ENCODE data around the gene ITIH3. TPM values are rescaled to one million over a fixed set of nuclear protein-coding genes. Genes with fewer than 3 reads are reported as not detected.

The ITIH3 gene
- total and polyA plus RNA-seq, 4 donors = 507 to 1,326 (median 909) TPM

GRCh38 chr3:52854013-52854412 is 59.4 kb downstream of the ITIH3 start:
- H3K27me3 ChIP-seq (ENCODE audit: control insufficient read depth in 4 of 4, insufficient read depth in 4 of 4, low read length in 3 of 4) = no peaks in the 10 kb centered on the region
- no peak for DNase-seq (ENCODE audit: low spot score)
- no peak for TF ChIP-seq RXRA (IDR thresholded peaks at IDR 0.05)
- peak; percentile 66 for TF ChIP-seq REST (IDR thresholded peaks at IDR 0.05)
- TF ChIP-seq FOXA2 (IDR thresholded peaks at IDR 0.05) = no peak
- no peak for TF ChIP-seq TAF1 (conservative IDR thresholded peaks at IDR 0.05)
- TF ChIP-seq FOXA1 (IDR thresholded peaks at IDR 0.05) = no peak
- H3K9me3 ChIP-seq (ENCODE audit: control insufficient read depth in 4 of 4, low read length in 3 of 4) = no peaks in the 10 kb centered on the region
- peaks cover 0 to 4% (median 1%) of the 10 kb centered on the region in 4 donors for H3K4me1 ChIP-seq (ENCODE audit: control insufficient read depth in 4 of 4, insufficient read depth in 4 of 4, low read length in 3 of 4)
- 96% methylated on average over 2 of the region's 2 CpGs for WGBS
- H3K27ac ChIP-seq (ENCODE audit: low read depth in 1 of 2, low read length in 2 of 2) = no peak overlapping the region
- no peak overlapping the region for H3K4me3 ChIP-seq (ENCODE audit: low read depth in 1 of 3, low read length in 3 of 3)
- no peak overlapping the region for H3K9ac ChIP-seq (ENCODE audit: low read depth in 1 of 2, low read length in 2 of 2)
- peaks cover 0 to 25% (median 6%) of the 10 kb centered on the region in 4 donors for H3K36me3 ChIP-seq (ENCODE audit: control insufficient read depth in 4 of 4, insufficient read depth in 3 of 4, low read depth in 1 of 4, low read length in 3 of 4)

GRCh38 chr3:52856666-52857065 is 62.1 kb downstream of the ITIH3 start:
- 94% methylated on average over 5 of the region's 5 CpGs for WGBS
- H3K27ac ChIP-seq (ENCODE audit: low read depth in 1 of 2, low read length in 2 of 2) = no peak overlapping the region
- H3K36me3 ChIP-seq (ENCODE audit: control insufficient read depth in 4 of 4, insufficient read depth in 3 of 4, low read depth in 1 of 4, low read length in 3 of 4) = peaks cover 0 to 19% (median 2%) of the 10 kb centered on the region in 4 donors
- no peaks in the 10 kb centered on the region for H3K9me3 ChIP-seq (ENCODE audit: control insufficient read depth in 4 of 4, low read length in 3 of 4)
- H3K4me3 ChIP-seq (ENCODE audit: low read depth in 1 of 3, low read length in 3 of 3) = no peak overlapping the region
- no peaks in the 10 kb centered on the region for H3K27me3 ChIP-seq (ENCODE audit: control insufficient read depth in 4 of 4, insufficient read depth in 4 of 4, low read length in 3 of 4)
- no peak for TF ChIP-seq YY1 (IDR thresholded peaks at IDR 0.05)
- TF ChIP-seq HNF4G (IDR thresholded peaks at IDR 0.05) = no peak
- TF ChIP-seq GABPA (IDR thresholded peaks at IDR 0.05 in 1 of 2, conservative IDR thresholded peaks at IDR 0.05 in 1 of 2) = no peak
- TF ChIP-seq EGR1 (IDR thresholded peaks at IDR 0.05; ENCODE audit: low read depth in 2 of 2) = no peak
- TF ChIP-seq NR2F2 (IDR thresholded peaks at IDR 0.05) = no peak
- no peak for TF ChIP-seq RAD21 (IDR thresholded peaks at IDR 0.05)
- TF ChIP-seq FOXA2 (IDR thresholded peaks at IDR 0.05) = no peak
- TF ChIP-seq FOXA1 (IDR thresholded peaks at IDR 0.05) = no peak
- no peak for TF ChIP-seq MAX (IDR thresholded peaks at IDR 0.05)
- no peak for TF ChIP-seq HNF4A (conservative IDR thresholded peaks at IDR 0.05)
- no peak for TF ChIP-seq TAF1 (conservative IDR thresholded peaks at IDR 0.05)
- no peak for TF ChIP-seq JUND (IDR thresholded peaks at IDR 0.05)
- TF ChIP-seq REST (IDR thresholded peaks at IDR 0.05) = no peak
- no peak for TF ChIP-seq CTCF (IDR thresholded peaks at IDR 0.05; ENCODE audit: low read depth, low read length, missing input control)
- no peak for TF ChIP-seq ZBTB33 (IDR thresholded peaks at IDR 0.05)
- no peak for TF ChIP-seq SP1 (IDR thresholded peaks at IDR 0.05)
- no peak for TF ChIP-seq RXRA (IDR thresholded peaks at IDR 0.05)
- no peak for TF ChIP-seq ATF3 (IDR thresholded peaks at IDR 0.05)
- no peaks in the 10 kb centered on the region for H3K4me1 ChIP-seq (ENCODE audit: control insufficient read depth in 4 of 4, insufficient read depth in 4 of 4, low read length in 3 of 4)
- no peak overlapping the region for H3K9ac ChIP-seq (ENCODE audit: low read depth in 1 of 2, low read length in 2 of 2)
- DNase-seq (ENCODE audit: low spot score) = no peak
